GM21526 (cell line): ENCODE data around the gene ESYT3.
"Not testable (repeated sequence)": the region's sequence is repeated elsewhere in the genome, so short reads cannot be mapped to it uniquely, and the experiment has no call there.

ENCODE experiments used
- ATAC-seq: cut with Tn5 transposase; IDR thresholded peaks from one replicate; pipeline ENCODE4 v1.9.1; 2021; ENCODE audit warnings: moderate library complexity; ENCODE audit not compliant: unreplicated experiment, low FRiP score

The ESYT3 gene

DNA sequence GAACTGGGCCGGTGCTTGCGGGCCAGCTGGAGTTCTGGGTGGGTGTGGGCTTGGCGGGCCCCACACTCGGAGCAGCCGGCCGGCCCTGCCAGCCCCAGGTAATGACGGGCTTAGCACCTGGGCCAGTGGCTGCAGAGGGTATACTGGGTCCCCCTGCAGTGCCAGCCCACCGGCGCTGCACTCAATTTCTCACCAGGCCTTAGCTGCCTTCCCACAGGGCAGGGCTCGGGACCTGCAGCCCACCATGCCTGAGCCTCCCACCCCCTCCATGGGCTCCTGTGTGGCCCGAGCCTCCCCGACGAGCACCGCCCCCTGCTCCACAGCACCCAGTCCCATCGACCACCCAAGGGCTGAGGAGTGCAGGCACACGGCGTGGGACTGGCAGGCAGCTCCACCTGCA lies 50.3 kb downstream of the ESYT3 start:
- not testable (repeated sequence) for ATAC-seq

DNA sequence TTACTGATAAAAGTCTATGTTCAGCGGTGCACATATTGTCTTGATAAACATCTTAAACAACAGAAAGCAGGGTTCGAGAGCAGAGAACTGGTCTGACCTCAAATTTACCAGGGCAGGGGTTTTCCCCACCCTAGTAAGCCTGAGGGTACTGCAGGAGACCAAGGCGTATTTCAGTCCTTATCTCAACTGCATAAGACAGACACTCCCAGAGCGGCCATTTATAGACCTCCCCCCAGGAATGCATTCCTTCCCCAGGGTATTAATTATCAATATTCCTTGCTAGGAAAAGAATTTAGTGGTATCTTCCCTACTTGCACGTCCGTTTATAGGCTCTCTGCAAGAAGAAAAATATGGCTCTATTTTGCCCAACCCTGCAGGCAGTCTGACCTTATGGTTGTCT lies 52.2 kb downstream of the ESYT3 start:
- ATAC-seq, result not testable (repeated sequence)

DNA sequence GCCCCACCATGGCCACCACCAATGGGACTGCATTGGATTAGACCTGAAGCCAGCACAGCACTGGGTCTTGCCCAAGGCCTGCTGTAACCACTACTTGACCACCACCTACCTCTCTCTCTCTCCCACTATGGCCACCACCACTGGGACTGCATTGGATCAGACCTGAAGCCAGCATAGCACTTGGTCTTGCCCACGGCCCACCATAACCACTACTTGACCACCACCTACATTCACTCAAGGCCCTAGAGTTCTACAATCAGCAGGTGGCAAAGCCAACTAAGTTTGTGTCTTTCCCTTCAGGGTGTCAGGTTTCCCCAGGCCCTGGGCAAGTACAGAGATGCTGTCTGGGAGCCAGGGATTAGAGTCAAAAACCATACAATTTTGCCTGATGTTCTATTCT lies 57.6 kb downstream of the ESYT3 start:
- ATAC-seq, result no peak

DNA sequence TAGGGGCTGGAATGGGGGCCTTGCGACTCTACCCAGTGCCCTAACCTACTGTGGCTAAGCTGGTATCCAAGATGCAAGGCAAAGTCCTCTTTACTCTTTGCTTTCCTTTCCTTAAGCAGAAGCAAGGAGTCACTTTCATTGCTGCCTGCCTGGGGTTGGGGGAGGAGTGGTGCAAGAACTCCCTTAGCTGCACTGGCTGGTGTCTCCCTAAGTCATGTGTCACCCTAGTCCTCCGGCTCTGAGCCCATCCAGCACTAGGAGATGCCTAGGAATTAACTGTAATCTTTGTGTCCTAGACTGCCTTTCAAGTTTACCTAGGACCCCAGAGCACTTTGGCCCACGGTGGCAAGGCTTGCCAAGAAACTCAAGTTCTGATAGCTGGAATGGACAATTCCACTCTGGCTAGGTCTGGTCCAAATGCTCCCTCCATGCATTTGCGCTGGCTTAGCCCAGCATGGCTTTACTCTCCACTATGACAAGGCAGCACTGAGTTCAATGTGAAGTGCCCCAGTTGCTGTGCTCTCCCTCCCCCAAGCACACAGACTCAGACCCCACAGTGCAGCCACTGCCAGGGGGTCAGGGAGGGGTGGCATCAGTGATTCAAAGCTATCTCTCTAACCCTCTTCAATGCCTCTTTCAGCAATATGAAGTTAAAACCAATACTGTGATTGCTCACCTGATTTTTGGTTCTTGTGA lies 58.7 kb downstream of the ESYT3 start:
- no peak for ATAC-seq

DNA sequence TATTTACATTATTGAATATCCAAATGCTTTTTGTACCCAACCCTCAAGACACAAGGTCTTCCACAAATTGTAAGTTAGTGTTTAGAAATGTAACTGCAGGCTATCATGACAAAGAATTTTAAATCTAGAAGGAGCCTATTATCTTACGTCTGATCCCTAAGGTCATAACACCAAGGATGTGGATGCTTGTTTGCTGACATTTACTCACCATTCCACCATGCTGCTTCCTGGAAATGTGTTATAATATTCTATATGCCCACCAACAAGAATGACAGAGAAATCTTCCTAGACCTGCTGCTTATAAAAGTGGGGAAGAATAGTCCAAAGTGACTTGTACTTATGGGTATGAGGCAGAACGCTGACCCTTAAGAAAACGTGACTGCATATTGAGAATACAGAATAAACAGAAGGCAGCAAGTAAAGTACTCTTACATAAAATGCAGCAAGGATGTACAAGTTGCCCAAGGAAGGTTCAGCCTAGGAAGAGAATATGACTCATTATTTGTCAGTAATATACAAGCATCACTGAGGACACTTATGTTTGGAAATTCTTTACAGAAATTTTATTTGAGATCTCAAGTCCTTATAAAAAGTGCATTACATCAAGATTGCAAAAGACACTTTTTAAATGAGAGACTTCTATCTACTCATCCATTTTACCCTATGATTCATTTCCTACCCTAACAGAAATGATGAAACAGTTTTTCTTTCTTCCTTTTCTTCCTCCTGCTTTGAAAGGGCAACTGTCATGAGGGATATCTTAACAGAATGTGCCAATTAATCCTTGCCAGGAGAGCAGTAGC lies 59.6 kb downstream of the ESYT3 start:
- no peak for ATAC-seq

DNA sequence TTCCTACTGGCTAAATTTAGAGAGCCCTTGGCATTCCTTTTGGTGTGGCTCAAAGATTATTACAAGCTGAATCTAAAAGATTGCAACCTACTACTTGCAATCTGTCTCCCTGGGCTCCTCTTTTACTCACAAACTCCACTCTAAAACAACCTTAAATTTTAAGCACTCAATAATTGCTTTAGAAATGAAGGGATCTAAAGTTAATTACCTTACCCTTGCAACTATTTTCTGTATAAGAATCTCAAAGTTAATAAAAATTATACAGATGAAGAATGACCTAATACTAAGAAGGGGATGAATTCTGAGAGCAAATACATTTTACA lies 60.2 kb downstream of the ESYT3 start:
- ATAC-seq, result no peak

DNA sequence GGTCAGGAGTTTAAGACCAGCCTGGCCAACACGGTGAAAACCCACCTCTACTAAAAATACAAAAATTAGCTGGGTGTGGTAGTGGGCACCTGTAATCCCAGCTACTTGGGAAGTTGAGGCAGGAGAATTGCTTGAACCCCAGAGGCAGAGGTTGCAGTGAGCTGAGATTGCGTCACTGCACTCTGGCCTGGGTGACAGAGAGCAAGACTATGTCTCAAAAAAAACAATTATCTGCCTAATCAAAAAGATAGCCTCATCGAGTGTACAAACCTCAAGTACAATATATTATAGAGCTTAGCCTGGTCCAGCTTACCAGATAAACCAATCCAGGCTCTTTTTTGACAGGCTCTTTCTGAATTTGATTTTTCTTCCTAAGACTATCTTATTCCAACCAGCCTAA lies 61.2 kb downstream of the ESYT3 start:
- not testable (repeated sequence) for ATAC-seq

DNA sequence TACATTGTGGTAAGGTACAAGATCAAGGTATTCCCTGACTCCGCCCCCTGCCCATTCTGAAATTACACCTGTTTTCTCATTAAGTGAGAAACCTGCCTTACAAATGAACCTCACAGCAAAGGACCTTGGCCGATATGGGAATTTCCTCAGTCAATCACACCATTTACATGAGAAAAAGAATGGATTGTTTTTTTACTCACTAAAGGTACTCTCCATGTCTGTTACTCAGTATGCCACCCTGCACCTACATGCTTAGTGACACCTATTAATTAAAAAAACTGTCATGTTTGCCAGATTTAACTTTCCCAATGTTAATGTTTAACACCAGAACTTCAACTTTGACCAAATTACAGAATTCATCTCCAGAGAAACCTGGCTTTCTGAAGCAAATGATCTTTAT lies 62.0 kb downstream of the ESYT3 start:
- no peak for ATAC-seq

DNA sequence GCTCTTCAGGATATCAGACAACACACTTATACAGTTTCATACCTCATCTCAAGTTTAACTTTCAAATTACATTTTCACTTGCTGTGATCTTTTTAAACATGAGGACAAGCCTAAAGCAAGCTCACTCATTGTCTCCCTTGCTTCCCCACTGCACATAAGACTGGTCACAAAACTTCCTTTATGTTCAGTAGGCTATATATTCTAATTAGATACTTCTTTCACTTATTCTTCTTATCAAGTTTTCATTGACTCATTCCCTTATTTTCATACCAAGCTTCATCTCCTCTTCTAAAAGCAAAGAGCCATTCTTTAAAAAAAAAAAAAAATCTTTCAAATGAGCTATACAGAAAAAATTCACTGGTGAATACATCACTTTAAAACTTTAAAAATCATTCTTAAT lies 62.6 kb downstream of the ESYT3 start:
- ATAC-seq, result no peak

DNA sequence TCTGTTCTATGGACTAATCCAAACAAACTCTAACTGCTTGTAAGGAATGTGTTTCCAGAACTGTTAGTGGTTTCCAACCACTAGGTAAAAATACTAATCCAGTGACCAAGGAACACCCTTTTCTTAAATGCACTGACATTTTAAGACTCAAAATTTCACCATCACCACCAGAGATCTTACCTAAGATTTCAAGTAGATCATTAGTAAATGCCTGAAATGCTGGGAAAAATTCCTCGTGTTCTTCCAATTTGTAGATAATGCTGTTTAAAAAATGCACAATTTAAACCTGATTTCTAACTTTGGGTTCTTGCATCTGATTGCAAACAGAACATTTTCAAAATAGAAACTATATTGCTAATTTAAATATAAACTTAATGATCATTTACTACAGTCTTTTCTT lies 63.4 kb downstream of the ESYT3 start:
- ATAC-seq, result no peak

DNA sequence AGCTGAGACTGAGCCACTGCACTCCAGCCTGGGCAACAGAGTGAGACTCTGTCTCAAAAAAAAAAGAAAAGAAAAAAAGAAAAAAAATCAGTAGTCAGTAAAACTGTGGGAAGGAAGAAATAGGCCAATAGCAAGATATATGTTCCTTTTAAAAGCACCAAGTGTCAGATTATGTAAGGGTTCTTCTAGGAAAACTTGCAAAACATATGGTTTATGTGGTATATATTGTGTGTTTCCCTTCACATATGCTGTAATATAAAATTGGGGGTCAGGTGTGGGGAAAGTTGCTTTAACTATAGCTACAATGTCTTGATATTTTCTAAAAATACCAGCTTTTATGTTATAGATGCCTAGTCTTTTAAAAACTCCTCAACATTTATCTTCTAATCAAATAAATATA lies 64.6 kb downstream of the ESYT3 start:
- no peak for ATAC-seq

DNA sequence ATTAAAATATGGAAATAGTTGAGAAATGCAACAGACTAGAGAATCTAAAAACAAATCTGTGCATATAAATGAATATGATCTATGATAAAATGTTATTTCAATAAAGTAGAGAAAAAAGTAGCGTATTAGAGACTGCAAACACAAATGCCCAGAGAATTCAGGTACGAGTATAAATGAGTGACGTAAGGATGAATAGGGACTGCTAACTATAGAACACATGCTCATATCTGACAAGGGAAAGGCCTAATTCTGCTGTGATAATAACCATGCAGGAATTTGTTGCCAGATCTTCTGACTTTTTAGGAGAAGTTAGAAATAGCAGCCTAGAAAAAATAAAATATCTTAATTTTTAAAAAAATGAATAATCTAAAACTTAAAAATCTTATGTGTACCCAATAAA lies 73.1 kb downstream of the ESYT3 start:
- no peak for ATAC-seq

DNA sequence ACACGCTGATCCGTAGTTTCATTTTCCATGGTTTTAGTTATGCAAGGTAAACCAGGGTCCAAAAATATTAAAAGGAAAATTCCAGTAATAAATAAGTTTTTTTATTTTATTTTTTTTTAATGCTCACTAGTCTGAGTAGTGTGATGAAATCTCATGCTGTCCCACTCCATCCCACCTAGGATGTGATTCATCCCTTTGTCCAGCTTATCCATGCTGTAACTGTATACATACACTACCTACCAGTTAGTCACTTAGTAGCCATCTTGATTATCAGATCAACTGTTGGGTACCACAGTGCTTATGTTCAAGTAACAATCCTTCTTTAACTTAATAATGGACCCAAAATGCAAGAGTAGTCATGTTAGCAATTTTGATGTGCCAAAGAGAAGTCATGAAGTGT lies 75.2 kb downstream of the ESYT3 start:
- no peak for ATAC-seq

DNA sequence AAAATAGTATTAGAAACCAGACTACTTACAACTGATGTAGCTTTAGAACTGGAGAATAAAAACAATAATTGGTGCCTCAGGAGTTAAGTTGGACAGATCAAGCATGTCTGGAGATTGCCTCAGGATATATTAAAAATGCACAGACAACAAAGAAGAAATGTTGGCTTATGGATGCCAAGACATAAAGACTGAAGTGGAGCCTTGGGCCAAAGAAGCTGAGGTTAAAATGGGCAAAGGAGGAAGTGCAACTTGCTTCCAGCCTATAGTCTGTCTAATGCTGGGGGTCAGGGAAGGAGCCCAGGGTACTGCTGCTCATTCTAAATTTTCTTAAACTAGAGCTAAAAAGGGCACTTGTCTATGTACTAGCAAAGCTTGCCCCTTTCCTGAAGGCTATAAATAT lies 77.5 kb downstream of the ESYT3 start:
- ATAC-seq, result no peak

DNA sequence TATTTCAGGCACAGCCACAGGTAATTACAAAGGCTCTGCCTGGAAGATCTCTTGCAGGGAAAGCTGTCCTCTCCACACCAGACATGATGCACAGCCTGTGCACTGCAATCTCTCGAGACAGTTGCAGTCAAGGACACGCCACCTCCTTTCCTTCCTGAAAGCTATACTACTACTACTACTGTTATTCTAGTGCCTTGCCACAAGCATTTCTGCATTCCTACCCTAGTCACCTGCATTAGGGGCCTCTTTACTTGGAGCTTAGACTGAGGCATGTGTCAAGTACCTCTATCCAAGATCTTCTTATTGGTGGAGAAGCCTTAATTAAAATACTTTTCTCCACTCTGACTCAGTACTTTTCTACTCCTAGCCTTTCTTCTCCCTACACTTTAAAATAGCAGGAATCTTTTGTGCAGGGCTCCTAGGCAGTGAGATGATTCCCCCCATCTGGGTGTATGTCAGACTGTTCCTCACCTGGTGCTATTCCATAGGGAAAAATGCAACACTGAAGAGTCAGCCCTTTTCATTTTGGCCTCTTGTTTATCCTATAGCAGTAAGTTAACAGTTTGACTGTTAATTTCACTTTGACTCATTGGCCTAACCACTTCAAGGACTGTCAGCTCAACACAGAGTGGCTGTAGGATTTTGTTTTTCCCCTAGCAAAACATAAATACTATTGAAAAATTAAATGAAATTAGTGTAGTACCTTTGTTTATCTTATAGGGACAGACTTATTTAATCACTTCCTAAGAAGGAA lies 78.9 kb downstream of the ESYT3 start:
- no peak for ATAC-seq

DNA sequence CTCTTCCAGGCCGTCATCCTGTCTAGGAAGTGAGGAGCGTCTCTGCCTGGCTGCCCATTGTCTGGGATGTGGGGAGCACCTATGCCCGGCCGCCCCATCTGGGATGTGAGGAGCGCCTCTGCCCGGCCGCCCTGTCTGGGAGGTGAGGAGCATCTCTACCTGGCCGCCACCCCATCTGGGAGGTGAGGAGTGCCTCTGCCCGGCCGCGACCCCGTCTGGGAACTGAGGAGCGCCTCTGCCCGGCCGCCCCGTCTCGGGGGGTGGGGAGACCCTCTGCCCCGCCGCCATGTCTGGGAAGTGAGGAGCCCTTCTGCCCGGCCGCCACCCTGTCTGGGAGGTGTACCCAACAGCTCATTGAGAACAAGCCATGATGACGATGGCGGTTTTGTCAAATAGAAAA lies 87.0 kb downstream of the ESYT3 start:
- ATAC-seq, result not testable (repeated sequence)
